ENCODE data around the gene COX5B.
"Not testable (repeated sequence)": the region's sequence is repeated elsewhere in the genome, so short reads cannot be mapped to it uniquely, and the experiment has no call there.

The COX5B gene, protein sequence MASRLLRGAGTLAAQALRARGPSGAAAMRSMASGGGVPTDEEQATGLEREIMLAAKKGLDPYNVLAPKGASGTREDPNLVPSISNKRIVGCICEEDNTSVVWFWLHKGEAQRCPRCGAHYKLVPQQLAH

DNA sequence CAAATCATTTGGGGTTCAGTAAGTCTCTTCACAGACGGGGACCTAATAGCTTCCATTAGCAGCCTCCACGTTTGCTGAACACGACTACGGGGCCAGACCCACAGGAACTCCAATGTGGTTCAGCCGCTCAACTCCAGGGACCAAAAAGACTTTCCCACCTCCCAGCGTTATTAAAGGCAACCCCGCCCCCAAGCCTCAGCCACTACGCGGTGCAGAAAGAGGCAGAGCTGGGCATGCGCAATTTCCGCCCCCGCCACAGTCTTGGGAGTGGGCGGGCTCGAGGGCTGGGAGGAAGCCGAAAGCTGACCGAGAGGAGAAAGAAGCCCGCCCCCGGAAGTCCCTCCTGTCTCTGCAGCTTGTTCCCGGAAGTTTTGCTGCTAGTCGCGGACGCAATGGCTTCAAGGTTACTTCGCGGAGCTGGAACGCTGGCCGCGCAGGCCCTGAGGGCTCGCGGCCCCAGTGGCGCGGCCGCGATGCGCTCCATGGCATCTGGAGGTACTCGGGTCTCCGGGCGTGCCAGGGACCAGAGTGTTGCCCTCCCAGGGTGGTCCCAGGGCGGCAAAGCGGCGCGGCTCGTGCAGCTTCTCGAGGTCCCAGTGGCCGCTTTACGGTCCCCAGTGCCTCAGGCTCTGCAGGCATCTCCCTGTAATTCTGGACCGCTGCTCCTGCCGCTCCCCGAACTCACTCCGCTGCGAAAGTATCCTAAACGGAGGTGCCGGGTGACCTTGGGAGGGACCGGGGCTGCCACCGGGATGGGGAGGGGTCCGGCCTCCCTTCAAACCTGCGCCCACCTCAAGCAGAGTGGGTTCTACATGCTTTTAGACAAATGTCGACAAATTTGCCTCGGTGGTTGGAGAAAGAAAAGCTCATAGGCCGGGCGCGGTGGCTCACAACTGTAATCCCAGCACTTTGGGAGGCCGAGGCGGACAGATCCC, at the start of gene COX5B:
COX5B (plus strand) TSS at position 368 of the 935 bp plus-strand sequence; CDS start at position 393, 25 bp downstream.
- DNase-seq (ENCODE audit: low read depth in 2 of 2) = peak; percentile 96 to 97

DNA sequence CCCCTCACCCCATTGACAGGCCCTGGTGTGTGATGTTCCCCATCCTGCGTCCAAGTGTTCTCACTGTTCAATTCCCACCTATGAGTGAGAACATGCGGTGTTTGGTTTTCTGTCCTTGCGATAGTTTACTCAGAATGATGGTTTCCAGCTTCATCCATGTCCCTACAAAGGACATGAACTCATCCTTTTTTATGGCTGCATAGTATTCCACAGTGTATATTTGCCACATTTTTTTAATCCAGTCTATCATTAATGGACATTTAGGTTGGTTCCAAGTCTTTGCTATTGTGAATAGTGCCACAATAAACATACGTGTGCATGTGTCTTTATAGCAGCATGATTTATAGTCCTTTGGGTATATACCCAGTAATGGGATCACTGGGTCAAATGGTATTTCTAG, 49.7 kb upstream of the COX5B start:
- not testable (repeated sequence) for DNase-seq (ENCODE audit: low read depth in 2 of 2)

DNA sequence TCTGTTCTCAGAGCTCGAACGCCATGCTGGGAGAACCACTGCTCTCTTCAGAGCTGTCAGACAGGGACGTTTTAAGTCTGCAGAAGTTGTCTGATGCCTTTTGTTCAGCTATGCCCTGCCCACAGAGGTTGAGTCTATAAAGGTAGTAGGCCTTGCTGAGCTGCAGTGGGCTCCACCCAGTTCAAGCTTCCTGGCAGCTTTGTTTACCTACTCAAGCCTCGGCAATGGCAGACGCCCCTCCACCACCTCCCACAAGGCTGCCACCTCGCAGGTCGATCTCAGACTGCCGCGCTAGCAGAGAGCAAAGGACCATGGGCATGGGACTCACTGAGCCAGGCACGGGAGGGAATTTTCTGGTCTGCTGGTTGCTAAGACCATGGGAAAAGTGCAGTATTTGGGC, 44.3 kb upstream of the COX5B start:
- not testable (repeated sequence) for DNase-seq (ENCODE audit: low read depth in 2 of 2)

GRCh38 chr2:97605109-97605508, 40.8 kb upstream of the COX5B start:
- not testable (repeated sequence) for DNase-seq (ENCODE audit: low read depth in 2 of 2)

DNA sequence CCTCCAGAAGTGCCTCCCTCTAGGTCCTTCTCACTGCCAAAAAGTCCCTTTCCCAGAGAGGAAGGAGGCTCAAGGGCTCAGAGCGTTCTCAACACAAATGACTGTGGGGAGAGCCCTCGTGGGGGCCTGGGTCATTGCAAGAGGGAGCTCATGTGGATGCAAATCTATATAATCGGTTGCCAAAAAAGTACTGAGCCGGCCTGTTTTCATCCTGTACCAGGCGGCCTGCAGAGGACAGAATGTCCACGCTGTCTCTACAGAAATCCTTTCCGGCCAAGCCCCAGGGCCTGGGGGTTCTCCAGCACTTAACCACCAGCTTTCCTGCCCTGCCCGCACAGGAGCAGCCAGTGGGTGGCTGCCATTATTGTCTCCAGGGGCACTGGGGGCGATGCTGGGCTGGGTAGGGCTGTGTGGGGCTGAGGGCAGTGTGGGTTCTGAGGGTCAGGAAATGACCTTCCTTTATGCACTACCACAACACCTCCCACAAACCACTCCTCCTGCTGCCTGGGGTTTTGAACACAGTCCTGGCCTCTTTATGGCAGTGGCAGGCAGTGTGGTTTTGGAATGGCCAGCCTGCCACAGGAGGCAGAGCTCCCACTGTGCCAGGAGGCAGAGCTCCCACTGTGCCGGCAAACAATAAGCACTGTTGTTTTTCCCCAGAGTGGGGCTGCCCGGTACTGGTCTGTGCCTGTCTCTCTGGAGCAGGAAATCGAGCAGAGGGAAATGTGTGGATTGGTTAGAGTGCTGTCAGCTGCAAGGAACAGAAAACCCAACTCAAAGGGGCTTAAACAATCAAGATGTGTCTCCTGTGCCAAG, 40.1 kb upstream of the COX5B start:
- DNase-seq (ENCODE audit: low read depth in 2 of 2) = not testable (repeated sequence)

- not testable (repeated sequence) for DNase-seq (ENCODE audit: low read depth in 2 of 2)
Measured at GRCh38 chr2:97608745-97609144, 37.1 kb upstream of the COX5B start.

DNA sequence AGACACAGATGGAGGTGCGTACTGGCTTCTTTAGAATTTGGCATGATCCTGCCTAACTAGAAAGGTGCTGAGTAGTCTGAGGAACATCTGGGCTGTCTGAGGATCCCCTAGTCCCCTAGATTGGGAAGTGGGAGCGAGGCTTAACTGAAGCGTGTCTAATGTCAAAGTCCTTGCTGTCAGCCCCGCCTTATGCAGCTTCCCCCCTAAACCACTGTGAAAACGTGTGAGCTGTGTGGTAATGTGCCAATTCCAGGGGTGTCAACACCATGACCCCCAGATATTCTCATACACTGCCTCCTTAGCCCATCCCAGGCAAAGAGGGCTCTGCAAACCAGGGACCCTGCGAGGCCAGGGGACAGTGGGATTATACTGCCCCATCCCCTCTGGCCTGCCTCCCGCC, 34.0 kb upstream of the COX5B start:
- not testable (repeated sequence) for DNase-seq (ENCODE audit: low read depth in 2 of 2)

DNA sequence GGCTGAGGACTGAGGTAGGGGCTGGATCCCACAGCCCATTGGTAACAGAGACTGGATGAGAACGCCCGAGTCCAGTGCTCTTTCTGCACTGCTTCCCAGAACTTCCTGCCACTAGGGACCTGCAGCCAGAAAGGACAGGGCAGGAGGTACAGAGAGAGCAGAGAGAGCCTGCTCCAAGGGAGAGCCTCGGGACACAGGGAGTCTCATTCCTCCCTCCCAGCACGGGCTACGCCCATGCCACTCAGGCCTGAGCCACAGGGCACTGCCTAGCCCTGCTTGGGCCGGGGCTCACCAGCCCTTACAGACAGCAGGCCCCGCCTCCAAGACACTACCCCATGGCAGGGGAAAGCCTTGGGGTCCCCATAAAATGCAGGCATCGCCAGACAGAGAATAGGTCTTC, 30.1 kb upstream of the COX5B start:
- DNase-seq (ENCODE audit: low read depth in 2 of 2) = not testable (repeated sequence)

GRCh38 chr2:97617911-97618310, 28.0 kb upstream of the COX5B start:
- no peak for DNase-seq (ENCODE audit: low read depth in 2 of 2)

DNA sequence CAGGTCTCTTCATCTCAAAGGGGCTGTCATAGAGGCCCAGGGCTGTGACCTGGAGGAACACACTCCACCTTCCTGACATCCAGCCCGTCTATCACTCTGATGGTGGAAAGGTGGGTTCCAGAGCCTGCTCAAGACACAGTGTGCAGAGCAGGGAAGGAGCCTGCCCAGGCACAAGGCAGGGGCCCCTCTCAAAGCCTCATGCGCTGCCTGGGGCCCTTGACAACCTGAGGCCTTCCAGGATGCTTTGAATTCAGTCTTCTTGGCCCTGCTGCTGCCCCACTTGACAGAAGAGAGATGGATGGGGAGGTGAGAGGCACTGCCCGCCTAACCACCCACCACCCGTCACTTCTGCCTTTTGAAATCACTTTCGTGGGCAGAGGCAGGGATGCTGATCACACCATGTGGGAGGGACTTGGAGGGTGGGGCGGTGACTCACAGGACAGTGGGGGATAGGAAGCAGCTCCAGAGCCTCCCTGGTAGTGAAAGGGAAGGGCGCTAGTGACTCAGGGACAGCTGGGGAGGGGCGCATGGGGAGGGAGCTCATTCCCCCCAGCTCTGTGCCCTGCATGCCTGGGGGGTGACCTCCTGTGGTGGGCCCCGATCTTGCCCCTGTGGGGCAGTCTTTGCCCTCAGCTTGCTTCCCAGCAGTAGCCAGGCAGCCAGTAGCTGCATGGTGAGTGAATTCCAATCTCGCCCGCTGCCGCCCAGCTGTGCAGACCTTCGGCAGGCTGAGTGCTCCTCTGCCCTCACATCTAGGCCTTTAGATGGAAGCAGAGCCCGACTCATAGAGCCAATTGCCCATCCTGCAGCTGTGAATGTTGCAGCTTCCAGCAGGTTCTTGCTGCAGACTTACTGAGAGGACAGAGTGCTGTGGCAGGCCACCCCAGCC, 26.7 kb upstream of the COX5B start:
- not testable (repeated sequence) for DNase-seq (ENCODE audit: low read depth in 2 of 2)

- not testable (repeated sequence) for DNase-seq (ENCODE audit: low read depth in 2 of 2)
Measured at GRCh38 chr2:97620492-97620891, 25.4 kb upstream of the COX5B start.

GRCh38 chr2:97622976-97623375, 22.9 kb upstream of the COX5B start:
- DNase-seq (ENCODE audit: low read depth in 2 of 2) = not testable (repeated sequence)

GRCh38 chr2:97625354-97626048, 20.4 kb upstream of the COX5B start:
- not testable (repeated sequence) for DNase-seq (ENCODE audit: low read depth in 2 of 2)

GRCh38 chr2:97626049-97626430, 19.8 kb upstream of the COX5B start:
- not testable (repeated sequence) for DNase-seq (ENCODE audit: low read depth in 2 of 2)

DNA sequence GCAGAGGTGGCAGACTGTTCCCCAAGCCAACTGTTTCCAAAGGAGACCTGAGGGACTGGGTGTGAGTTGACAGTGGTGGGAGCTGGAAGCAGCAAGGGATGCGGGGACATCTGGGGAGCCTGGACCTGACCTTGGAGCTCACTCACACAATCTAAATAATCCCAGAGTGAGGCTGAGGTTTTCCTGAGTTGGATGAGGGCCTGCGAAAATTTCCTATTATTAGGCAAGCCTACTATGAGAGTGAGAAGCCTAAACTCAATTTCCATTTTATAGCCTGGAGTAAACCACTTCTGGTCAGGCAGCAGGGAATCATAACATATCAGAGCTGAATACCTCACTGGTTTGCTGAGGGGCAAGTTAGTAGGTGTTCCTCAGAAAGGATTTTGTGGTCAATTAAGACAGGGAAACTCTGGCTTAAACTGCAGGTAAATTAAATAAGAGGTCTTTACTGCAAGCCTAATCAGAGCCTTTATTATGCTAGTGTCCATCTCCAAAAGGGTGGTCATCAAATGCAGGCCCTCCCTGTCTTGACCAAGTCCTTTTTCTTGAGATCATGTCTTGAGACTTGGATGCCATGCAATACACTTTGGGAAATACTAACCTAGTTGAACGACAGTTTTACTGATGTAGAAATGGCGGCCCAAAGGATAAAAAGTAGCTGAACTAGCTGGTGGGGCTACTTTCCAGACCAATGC, 1.7 kb upstream of the COX5B start:
- DNase-seq (ENCODE audit: low read depth in 2 of 2) = no peak

- no peak for DNase-seq (ENCODE audit: low read depth in 2 of 2)
Measured at GRCh38 chr2:97645112-97645694, 659 bp upstream of the COX5B start.

DNA sequence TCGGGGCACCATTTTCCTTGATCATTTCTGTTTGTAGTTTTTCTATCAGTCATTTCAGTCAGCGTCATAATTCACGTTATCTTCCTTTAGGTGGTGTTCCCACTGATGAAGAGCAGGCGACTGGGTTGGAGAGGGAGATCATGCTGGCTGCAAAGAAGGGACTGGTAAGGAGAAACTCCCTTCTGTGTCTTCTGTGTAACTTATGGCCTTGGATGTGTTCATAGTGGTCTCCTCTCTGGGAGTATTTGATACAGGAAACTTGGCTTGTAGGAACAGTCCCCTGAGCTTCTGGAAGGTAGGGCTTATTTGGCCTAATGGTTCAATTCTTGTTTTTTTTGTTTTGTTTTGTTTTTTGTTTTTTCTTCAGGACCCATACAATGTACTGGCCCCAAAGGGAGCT, 1.1 kb downstream of the COX5B start:
- DNase-seq (ENCODE audit: low read depth in 2 of 2) = no peak

DNA sequence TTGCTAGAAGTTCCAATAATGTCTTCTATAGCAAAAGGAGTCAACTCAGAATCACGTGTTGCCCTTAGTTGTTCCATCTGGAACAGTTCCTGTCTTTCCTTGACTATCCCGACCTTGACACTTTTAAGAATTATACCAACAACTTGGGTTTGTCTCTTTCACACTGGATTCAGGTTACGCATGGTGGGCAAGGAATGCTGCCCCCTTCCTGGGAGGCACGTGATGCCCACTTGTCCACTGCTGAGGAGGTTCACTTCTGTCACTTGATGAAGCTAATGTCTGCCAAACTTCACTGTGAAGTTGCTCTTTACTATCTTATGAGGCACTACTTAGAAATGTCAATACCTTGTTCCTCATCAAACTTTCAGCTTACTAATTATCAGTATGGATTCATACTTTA, 5.3 kb downstream of the COX5B start:
- no peak for DNase-seq (ENCODE audit: low read depth in 2 of 2)

DNA sequence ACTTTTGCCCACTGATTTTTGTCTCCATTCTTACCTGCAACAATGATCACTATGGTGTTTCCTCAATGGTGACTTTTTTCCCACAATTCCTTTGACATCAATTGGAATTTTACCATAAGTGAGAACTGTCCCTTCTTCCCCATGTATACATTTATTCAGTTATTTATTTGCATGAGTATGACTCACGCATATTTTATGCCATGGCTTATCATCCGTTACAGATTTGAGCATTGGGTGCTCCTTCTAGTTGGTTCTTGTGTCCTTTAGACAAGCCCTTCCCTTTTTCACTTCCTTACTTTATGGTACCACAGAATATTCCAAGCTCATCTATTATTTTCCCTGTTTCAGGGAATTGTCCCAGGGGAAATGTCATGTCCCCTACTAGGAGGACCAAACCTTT, 7.6 kb downstream of the COX5B start:
- DNase-seq (ENCODE audit: low read depth in 2 of 2) = no peak

DNA sequence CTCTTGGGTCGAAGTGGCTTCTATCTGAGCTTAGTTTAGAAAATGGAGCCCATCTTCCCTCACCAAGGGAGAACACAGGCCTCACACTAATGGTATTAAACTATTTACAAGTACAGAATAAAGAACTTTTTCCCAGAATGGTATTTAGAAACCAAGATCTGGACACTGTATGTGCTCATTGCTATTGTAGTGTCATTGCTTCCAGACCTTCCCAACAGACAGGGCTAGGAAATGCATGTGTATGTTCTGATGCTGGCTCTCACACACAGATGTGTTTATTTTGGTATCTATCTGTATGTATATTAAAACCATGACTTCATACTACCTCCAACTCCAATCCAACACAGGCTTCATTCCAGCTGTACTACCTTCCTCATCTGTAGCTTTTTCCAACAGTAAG, 8.0 kb downstream of the COX5B start:
- DNase-seq (ENCODE audit: low read depth in 2 of 2) = no peak
